ENCODE measurements around the gene DLGAP4.

The DLGAP4 gene

DNA sequence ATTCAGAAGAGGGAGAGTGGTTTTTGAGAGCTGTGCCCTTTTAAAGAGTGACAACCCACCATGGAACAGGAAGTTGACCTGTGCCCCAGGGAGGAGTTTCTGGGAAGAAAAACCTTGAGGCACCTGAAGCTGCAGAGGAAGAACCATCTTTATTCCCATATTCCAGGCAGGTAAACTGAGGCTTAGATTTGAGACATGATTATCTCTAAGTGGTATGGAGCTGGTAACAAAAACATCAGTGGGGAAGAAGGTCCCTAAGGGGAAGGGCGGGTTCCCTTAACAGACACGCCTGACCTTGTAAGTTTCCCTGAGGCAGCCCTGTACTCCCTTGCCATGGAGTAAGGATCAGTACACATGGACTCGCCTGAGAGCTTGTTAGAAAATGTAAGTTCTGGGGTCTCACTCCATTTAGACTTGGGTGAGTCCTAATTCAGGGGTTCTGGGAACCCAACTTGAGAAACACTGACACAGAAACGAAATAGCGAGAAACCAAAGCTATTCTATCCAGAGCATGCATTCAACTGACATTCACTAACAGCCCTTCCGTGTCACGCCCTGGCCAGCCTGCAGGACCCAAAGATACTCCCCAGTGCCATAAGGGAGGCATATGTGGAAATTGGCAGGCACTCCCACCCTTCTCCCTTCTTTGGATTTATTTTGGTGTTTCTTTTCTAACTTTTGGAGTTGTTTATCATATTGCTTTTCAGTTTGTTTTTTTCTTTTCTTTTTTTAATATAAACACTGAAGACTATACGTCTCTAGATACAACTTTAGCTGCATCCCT is 90.9 kb downstream of the DLGAP4 start:
- Mint-ChIP-seq H3K27ac (no peak overlapping the region), H3K36me3 (no peaks in the 10 kb centered on the region), H3K4me1 (no peaks in the 10 kb centered on the region), H3K9me3 (peaks cover 4% of the 10 kb centered on the region), H3K27me3 (peaks cover 37% of the 10 kb centered on the region), H3K4me3 (no peak overlapping the region)
- CTCF ChIA-PET: interaction anchor here (0.7 kb wide), 2 partner anchors 239 to 241 kb away, joined by 3 read pairs; no protein-coding TSS in a partner anchor
- DNase-seq: no peak

DNA sequence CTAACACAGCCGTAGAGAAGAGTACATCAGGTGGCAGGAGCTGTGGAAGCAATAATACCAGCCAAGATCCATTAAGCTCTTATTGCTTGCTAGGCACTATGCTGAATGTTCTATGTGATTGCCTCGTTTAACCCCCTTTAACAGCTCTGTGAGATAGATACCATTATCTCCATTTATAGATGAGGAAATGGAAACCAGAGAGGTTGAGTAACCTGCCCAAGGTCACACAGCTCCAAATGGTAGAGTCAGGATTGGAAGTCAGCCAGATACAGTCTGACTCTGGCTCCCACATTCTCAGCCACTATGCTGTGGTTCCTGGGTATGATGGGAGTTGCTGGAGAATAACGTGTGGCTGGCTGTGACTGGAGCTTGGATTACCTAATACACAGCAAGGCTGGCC is 92.4 kb downstream of the DLGAP4 start:
- Mint-ChIP-seq H3K27me3 (peaks cover 43% of the 10 kb centered on the region), H3K4me3 (no peak overlapping the region)
- CTCF ChIA-PET: interaction anchor here (1.1 to 2.5 kb wide), 4 partner anchors 182 to 406 kb away, joined by 4 to 16 read pairs (median 9); no protein-coding TSS in a partner anchor

DNA sequence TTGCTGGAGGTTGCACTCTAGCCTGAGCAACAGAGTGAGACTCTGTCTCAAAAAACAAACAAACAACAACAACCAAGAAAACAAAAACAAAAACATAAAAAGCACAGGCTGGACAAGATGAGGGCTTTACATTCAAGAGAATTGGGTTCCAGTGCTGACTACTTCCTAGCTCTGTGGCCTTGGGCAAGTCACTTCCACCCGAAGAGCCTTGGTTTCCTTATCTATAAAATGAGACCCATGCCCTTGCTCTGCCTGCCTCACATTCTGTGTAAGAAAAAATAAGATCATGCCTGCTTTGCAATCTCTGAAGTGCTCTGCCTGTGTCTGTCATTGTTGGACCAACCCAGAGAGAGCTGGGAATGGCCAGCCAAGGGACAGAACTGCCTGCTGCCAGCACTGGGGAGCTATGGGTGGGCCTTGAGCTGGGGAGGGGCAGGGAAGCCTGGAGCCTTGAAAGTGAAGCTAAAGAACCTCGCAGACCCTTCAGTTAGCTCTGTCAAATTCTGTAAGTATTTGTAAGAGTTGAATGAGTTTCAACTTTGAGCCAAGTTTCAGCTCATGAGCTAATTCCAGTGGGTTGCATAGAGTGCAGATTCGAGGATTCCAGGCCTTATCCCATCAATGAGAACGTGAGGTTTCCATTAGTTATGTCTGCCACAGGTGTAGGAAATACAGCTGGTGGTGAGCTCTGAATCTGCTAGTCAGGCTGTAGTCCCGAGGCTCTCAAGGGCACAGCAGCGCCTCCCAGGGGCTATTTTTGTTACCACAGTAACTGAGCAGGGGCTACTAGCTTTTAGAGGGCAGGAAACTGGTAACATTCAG is 93.2 kb downstream of the DLGAP4 start:
- CTCF ChIA-PET: interaction anchor here (0.6 to 2.5 kb wide), 20 partner anchors 13 to 1015 kb away, joined by 3 to 16 read pairs (median 4); partner anchors contain the start of gene DSN1
- Mint-ChIP-seq H3K36me3 (no peaks in the 10 kb centered on the region), H3K27ac (no peak overlapping the region), H3K9me3 (peaks cover 4% of the 10 kb centered on the region), H3K4me3 (no peak overlapping the region), H3K27me3 (peaks cover 43% of the 10 kb centered on the region), H3K4me1 (no peaks in the 10 kb centered on the region)
- peak; percentile 68 for DNase-seq

More for the DNA sequence above, 92.4 kb downstream of the DLGAP4 start:
- no peaks in the 10 kb centered on the region for H3K36me3 Mint-ChIP-seq
- no peak overlapping the region for H3K27ac Mint-ChIP-seq
- DNase-seq: no peak
- H3K9me3 Mint-ChIP-seq: peaks cover 4% of the 10 kb centered on the region
- H3K4me1 Mint-ChIP-seq: no peaks in the 10 kb centered on the region

DNA sequence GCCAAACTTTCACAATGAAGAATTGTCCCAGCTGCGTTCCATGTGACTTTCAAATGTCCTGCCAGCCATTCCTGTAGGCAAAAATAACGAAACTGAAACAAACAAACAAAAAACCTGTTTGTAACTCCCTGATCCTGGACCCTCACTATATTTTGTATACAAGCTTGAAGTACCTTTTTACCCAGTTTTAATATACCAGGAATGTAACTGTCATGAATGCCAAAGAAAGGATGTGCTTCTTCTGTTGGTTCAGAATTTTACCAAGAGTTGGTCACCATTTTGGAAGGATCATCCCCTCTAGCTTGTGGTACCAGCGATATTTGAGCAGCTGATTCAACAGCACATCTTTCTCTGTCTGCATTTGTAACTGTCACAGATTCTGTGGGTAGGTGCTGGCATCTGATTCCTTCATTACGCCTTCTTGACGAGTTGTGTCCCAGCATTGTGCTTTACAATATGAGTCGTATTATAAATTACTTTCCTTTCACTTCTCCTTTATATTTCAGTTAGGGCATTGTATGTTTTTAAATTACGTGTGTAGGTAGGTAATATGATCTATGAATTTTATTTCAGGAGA is 93.9 kb downstream of the DLGAP4 start:
- Mint-ChIP-seq H3K36me3 (no peaks in the 10 kb centered on the region), H3K4me1 (no peaks in the 10 kb centered on the region), H3K27me3 (peaks cover 38% of the 10 kb centered on the region), H3K4me3 (no peak overlapping the region), H3K27ac (no peak overlapping the region), H3K9me3 (peaks cover 4% of the 10 kb centered on the region)
- CTCF ChIA-PET: interaction anchor here (0.6 to 2.5 kb wide), 19 partner anchors 14 to 1016 kb away, joined by 3 to 16 read pairs (median 4); partner anchors contain the start of gene DSN1
- no peak for DNase-seq

DNA sequence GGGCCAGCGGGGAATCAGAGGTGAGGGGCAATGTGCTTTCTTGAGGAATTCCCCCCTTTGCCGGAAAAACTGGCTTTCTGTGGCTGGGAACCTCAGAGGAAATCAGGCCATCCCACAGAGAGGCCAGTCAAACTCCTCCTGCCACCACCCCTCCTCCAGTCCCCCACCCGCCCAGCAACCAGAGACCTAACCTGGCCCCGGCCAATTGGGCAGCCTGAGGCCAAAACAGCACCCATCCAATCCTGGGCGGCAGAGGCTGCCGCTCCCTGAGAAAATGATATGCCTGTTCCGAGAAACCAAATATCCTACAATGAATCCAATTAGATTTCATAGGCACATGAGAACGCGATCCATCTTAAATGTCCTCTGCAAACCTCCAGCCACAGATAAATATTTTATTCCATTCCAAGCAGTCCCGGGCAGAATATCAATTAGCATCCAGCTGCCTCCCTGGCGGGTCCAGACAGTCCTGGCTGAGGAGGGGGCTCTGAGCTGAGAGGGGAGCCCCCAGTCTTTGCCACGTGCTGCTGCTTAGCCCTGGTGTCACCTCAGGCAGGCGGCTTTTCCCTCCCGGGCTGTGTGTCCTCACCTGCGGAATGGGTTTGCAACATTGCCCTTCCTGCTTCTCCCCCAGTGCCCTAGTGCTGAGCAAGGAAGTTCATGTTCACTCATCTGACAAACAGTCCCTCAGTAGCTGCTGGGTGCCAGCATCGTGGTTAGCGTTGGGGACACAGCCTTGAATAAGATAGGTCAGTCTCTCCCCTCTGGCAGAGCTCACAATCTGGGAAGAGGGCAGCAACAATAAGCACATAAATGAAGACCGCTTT is 95.0 kb downstream of the DLGAP4 start:
- no peaks in the 10 kb centered on the region for H3K36me3 Mint-ChIP-seq
- H3K9me3 Mint-ChIP-seq: peaks cover 4% of the 10 kb centered on the region
- H3K4me3 Mint-ChIP-seq: no peak overlapping the region
- no peak overlapping the region for H3K27ac Mint-ChIP-seq
- DNase-seq: no peak
- peaks cover 38% of the 10 kb centered on the region for H3K27me3 Mint-ChIP-seq
- CTCF ChIA-PET: no interaction called here
- no peaks in the 10 kb centered on the region for H3K4me1 Mint-ChIP-seq

DNA sequence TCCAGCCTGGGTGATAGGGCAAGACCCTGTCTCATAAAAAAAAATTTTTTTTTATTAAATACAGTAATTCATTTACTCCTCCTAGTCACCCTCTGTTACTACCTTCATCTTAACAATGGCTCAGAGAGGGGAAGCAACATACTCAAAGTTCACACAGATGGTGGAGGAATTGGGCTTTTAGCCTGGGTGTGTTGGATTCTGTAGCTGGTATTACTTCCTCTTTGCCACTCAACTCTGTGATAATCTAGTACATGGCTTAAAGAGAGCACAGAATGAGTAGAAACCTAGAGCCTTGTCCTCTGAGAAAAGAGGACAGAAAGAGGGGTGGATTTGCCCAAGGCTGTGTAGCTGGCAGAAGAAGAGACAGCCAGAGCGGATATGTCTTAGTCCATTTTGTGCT is 96.6 kb downstream of the DLGAP4 start:
- no peak overlapping the region for H3K4me3 Mint-ChIP-seq
- CTCF ChIA-PET: interaction anchor here (0.7 kb wide), 1 partner anchor 36 kb away, joined by 3 read pairs; no protein-coding TSS in a partner anchor

DNA sequence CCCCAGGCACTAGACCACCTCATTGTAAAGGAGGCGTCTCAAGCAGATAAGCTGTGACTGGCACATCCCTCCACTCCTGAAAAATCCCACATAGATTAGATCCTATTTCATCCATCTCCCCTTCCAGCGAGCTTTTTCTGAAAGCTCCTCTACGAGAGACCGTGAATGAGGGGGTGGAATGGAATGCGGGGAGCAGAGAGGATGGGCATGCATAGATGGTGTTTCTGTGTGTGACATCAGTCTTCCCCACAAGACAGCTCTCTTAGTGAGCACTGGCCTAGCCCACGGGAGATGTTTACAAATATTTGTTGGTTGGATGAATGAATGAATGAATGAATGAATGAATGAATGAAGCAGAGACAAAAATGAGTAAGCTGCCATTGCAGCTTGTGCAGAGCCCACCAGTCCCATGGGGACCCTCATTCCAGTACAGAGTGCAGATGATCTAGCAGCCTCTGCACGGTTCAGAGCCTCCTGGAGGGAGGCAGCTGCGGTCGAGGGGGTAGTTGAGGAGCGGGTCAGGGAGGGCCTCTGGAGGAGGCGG is 98.4 kb downstream of the DLGAP4 start:
- peaks cover 31% of the 10 kb centered on the region for H3K27me3 Mint-ChIP-seq
- H3K27ac Mint-ChIP-seq: no peak overlapping the region
- no peaks in the 10 kb centered on the region for H3K4me1 Mint-ChIP-seq
- no peaks in the 10 kb centered on the region for H3K9me3 Mint-ChIP-seq
- no peak for DNase-seq
- H3K4me3 Mint-ChIP-seq: no peak overlapping the region
- no peaks in the 10 kb centered on the region for H3K36me3 Mint-ChIP-seq
- CTCF ChIA-PET: no interaction called here

More for the DNA sequence above, 96.6 kb downstream of the DLGAP4 start:
- no peak overlapping the region for H3K27ac Mint-ChIP-seq
- no peaks in the 10 kb centered on the region for H3K36me3 Mint-ChIP-seq
- H3K9me3 Mint-ChIP-seq: no peaks in the 10 kb centered on the region
- H3K27me3 Mint-ChIP-seq: peaks cover 42% of the 10 kb centered on the region
- DNase-seq: no peak
- no peaks in the 10 kb centered on the region for H3K4me1 Mint-ChIP-seq

DNA sequence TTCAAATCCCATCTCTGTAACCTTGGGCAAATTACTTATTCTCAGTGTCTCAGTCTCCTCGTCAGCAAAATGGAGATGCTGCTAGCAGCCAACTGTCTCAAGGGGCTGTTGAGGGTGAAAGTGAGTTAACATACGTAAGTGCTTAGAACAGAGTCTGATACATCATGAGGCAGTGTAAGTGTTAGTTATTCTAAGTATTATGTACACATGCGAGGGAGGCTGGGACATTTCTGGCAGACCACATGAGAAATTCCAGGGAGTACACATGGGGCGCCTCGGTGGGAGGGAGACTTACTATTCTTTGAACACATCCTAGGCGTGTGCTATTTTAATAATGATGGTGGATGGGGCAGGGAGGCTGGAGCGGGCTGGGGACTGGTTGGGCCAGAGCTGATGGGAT is 99.1 kb downstream of the DLGAP4 start:
- peaks cover 28% of the 10 kb centered on the region for H3K27me3 Mint-ChIP-seq
- no peaks in the 10 kb centered on the region for H3K4me1 Mint-ChIP-seq
- CTCF ChIA-PET: no interaction called here
- H3K9me3 Mint-ChIP-seq: no peaks in the 10 kb centered on the region
- H3K4me3 Mint-ChIP-seq: no peak overlapping the region
- no peak for DNase-seq
- no peak overlapping the region for H3K27ac Mint-ChIP-seq
- H3K36me3 Mint-ChIP-seq: no peaks in the 10 kb centered on the region

DNA sequence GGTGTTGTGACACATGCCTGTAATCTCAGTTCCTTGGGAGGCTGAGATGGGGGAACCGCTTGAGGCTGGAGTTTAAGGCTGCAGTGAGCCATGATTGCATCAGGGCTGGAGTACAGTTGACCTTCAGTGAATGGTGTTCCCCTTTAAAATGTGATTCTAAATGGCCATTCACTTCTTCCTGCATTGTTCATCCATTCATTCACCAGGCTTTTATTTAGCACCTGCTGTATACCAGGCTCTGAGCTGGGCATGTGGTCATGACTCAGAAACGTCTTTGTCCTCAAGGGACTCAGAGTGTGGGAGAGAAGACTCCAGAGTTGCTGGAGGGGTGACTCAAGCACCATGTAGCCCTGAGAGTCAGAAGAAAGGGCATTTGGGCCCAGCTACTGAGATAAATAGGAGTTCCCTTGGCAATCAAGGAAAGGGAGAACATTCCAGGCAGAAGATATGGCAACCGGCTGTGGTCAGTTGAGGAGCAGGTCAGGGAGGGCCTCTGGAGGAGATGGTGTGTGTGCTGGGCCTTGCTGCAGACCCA is 101.1 kb downstream of the DLGAP4 start:
- Mint-ChIP-seq H3K4me3 (no peak overlapping the region), H3K4me1 (no peaks in the 10 kb centered on the region), H3K27ac (no peak overlapping the region), H3K9me3 (no peaks in the 10 kb centered on the region), H3K36me3 (no peaks in the 10 kb centered on the region), H3K27me3 (peaks cover 10% of the 10 kb centered on the region)
- CTCF ChIA-PET: interaction anchor here (0.6 kb wide), 1 partner anchor 1999 kb away, joined by 5 read pairs; no protein-coding TSS in a partner anchor
- DNase-seq: no peak

DNA sequence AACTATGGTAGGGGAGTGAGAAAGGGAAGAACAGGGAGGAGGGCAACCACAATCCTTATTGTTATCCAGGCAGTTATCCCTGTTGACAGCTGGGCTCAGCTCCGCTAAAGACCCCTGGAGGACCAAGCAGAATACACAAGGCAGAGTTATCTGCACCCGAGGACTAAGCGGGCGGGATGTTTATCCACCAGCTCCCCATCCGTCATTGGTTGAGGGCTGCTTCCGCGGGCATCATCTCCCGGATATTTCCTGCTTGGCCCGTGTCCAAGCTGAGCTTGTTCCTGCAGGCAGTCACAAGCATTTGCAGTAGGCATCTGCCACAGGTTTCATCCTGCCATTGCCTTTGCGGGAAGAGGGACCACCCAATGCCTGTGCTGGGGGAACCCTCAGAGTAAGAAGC is 102.1 kb downstream of the DLGAP4 start:
- Mint-ChIP-seq H3K36me3 (no peaks in the 10 kb centered on the region), H3K27me3 (peaks cover 5% of the 10 kb centered on the region), H3K27ac (no peak overlapping the region), H3K4me1 (no peaks in the 10 kb centered on the region), H3K9me3 (no peaks in the 10 kb centered on the region), H3K4me3 (no peak overlapping the region)
- DNase-seq: no peak
- CTCF ChIA-PET: no interaction called here

DNA sequence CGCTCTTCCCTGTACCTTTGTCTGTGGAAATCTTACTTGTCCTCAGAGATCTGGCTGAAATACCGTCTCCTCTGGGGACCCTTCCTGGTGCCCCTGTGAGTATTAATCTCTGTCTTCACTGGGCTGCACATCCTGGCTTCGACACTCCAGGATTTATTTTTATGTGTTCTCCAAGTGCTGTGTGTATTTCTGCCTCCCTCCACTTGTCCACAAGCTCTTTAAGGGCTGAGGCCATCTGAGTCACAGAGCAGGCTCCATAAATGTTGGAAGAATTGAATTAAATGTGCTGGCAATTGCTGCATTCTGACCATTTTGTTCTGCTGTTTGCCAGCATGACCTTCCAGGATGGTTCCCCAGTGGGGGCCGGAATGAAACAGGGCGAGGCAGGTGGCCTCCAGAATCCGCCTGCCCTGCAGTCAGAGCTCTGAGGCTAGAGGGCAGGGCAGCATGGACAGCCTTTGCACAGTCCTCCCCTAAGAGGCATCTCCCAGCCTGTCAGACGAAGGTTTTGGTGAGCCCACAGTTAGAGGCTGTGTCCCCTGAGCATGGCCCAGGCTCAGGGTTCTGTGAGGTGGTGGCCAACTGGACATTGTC is 105.8 kb downstream of the DLGAP4 start:
- no peak overlapping the region for H3K4me3 Mint-ChIP-seq

DNA sequence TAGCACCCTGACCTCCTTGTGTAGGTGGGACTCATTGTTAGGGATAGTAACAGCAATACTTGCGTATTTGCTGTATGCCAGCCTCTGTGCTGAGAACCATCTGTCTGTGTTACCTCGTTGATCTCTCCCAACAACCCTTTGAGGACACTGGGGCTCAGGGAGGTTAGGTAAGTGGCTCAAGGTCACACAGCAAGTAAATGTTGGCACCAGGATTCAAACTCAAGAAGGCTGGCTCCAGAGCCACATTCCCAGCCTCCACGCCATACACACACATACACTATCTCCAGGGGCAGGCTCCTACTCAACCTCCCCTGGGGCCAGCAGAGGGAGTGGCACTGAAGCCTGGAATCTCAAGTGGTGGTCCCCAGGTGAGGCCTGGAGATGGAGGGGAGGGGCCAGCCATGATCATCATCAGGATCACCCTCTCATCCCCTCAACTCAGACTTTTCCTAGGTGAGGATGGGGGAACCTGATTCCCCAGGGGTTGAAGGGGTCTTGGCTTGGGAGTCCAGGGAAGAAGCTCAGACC is 109.4 kb downstream of the DLGAP4 start:
- Mint-ChIP-seq H3K4me1 (no peaks in the 10 kb centered on the region), H3K9me3 (no peaks in the 10 kb centered on the region), H3K4me3 (no peak overlapping the region), H3K36me3 (no peaks in the 10 kb centered on the region), H3K27ac (no peak overlapping the region), H3K27me3 (peaks cover 4% of the 10 kb centered on the region)
- DNase-seq: no peak
- CTCF ChIA-PET: no interaction called here

More for the DNA sequence above, 105.8 kb downstream of the DLGAP4 start:
- no peak for DNase-seq
- Mint-ChIP-seq H3K27me3 (peaks cover 9% of the 10 kb centered on the region), H3K9me3 (no peaks in the 10 kb centered on the region), H3K27ac (no peak overlapping the region), H3K4me1 (no peaks in the 10 kb centered on the region), H3K36me3 (no peaks in the 10 kb centered on the region)
- CTCF ChIA-PET: interaction anchor here (0.7 kb wide), 1 partner anchor 12 kb away, joined by 3 read pairs; no protein-coding TSS in a partner anchor

All from activated naive CD4-positive, alpha-beta T cell treated with anti-CD3 and anti-CD28 coated beads, Interleukin-2, amount 10 ng/mL, durations not matched to agents 7 days and 5 days (primary cell).